NCI-H146 treated with DMSO at 0.1 percent for 48 hours (cell line): ENCODE measurements around the gene UGT1A6.
"Not testable (repeated sequence)": the region's sequence is repeated elsewhere in the genome, so short reads cannot be mapped to it uniquely, and the experiment has no call there.

Source experiments
- DNase-seq: peaks from one replicate; lab custom pipeline; 2025; ENCODE audit not compliant: unreplicated experiment; lab: John Stamatoyannopoulos, UW

The UGT1A6 gene

DNA sequence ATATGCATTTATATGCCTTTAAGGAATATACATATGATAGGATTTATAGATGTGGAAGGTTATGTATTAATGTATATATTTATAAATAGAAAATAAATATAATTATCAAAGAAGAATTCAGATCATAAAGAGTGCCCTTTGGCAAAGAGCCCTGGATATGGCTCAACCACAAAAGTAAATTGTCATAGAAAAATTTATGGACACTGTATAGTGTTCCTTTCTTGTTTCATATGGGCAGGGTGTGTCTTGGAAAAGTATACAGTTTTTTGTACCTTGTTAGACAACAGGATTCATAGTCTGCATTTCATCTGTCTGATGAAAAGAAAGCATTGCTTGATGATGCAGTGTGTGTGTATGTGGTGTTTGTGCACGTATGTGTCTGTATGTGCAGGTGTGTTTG, 8.1 kb upstream of the UGT1A6 start:
- DNase-seq, result no peak

DNA sequence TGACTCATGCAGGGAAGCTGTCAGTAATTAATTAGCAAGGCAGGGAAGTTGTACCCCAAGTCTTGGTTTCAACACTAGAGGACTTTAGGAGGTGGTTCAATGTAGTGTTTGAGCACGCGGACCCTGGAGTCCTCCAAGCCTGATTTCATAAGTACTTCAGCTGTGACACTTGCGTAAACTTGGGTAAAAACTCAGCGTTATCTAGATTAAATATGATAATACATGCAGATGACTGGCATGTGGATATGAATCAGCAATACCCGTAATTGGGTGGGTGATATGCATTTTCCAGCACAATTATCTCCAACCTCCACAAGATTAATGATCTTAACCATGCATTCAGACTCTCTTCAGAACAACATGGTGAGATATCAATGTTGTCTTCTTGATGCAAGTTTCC, 5.8 kb upstream of the UGT1A6 start:
- no peak for DNase-seq

DNA sequence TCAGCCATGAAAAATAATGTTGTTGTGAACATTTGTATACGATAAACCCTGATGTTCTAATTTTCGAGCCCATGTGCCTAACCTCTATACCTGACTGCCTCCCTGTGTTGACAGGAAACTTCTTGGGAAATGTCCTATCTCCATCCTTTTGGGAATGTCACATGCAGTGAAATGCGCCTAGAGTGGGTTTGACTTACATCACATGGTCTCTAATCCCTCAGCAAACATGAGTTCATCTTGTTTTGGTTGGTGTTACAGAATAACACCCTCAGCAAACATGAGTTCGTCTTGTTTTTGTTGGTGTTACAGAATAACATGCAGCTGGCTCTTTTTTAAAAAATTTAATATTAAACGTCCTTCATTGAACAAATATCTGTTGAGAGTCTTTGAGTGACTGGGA, 4.3 kb upstream of the UGT1A6 start:
- no peak for DNase-seq

GRCh38 chr2:233689031-233689430, 3.7 kb upstream of the UGT1A6 start:
- DNase-seq, result no peak

- DNase-seq, result no peak
These were observed 3.2 kb upstream of the UGT1A6 start for GRCh38 chr2:233689501-233689900.

GRCh38 chr2:233690444-233690843, 2.2 kb upstream of the UGT1A6 start:
- no peak for DNase-seq

DNA sequence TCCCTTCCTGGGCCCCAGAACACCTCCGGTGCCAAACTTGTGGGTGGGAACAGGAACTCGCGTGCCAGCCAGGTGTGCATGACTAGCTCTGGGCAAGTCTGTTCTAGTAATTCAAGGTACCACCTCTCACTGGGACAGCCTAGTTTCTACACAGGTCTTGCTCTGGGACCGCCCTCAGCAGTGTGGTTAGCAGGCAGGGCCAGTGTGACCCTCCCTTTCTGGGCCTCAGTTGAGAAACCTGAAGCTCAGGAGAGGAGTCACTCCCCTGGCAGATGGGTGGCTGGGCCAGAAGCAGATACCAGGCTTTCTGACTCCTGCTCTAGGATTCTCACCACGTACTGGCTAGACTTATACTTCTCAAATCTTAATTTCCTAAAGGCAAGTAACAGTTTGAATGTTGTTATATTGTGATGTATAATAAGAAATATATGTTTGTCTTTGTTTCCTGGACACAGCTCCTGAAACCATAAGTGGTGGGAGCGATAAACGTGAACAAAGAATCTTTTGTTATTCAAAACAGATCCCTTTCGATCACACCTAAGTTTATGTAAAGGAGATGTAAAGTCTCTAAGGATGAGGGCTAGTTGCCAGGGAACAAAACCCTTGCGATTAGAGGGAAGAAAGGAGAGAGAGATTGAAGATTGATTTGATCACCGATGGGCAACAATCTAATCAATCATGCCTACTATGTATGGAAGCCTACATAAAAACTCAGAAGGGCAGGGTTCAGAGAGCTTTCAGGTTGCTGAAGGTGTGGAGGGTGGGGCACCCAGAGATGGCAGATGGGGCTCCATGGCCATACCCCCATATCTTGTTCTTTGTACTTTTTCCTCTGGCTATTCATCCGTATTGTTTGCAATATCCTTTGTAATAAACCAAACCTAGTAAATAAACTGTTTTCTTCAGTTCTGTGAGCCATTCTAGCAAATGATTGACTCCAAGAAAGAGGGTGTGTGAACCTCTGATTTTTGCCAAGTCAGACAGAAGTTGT, 952 bp upstream of the UGT1A6 start:
- no peak for DNase-seq

DNA sequence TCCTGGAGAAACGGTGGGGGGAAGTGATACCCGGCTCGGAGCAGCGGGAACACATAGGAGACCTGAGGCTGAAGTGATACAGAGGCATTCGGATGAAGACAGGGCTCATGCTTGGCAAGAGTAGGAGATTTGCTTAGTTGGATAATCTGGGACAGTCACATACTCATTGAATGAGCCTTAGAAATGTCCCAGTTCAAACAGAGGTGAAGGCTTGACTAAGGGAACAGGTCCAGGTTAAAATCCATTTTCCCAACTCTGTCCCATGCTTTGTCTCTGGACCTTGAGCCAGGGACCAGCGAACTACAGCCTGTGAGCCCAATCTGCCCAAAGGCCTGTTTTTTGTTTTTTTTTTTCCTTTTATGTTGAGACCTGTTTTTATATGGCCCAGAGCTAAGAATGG, 1.3 kb downstream of the UGT1A6 start:
- DNase-seq, result no peak

GRCh38 chr2:233698740-233699139, 6.0 kb downstream of the UGT1A6 start:
- DNase-seq, result no peak

GRCh38 chr2:233699424-233700027, 6.8 kb downstream of the UGT1A6 start:
- DNase-seq, result no peak

GRCh38 chr2:233700028-233700635, 7.4 kb downstream of the UGT1A6 start:
- DNase-seq, result no peak

DNA sequence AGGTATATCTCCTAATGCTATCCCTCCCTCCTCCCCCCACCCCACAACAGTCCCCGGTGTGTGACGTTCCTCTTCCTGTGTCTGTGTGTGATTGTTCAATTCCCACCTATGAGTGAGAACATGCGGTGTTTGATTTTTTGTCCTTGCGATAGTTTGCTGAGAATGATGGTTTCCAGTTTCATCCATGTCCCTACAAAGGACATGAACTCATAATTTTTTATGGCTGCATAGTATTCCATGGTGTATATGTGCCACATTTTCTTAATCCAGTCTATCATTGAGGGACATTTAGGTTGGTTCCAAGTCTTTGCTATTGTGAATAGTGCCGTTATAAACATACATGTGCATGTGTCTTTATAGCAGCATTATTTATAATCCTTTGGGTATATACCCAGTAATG, 8.2 kb downstream of the UGT1A6 start:
- not testable (repeated sequence) for DNase-seq

DNA sequence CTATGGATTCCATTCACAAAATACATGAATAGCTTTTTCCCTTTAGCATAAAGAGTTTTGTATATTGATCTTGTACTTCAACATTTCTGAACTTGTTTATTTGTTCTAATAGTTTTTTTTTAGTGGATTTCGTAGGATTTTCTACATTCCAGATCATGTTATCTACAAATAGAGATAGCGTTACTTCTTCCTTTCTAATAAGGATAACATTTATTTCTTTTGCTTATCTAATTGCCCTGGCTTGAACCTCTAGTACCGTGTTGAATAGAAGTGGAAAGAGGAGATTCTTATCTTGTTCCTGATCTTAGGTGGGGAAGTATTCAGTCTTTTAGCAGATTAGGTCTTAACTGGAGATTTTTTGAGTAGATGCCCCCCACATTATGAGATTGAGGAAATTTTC, 9.5 kb downstream of the UGT1A6 start:
- no peak for DNase-seq

DNA sequence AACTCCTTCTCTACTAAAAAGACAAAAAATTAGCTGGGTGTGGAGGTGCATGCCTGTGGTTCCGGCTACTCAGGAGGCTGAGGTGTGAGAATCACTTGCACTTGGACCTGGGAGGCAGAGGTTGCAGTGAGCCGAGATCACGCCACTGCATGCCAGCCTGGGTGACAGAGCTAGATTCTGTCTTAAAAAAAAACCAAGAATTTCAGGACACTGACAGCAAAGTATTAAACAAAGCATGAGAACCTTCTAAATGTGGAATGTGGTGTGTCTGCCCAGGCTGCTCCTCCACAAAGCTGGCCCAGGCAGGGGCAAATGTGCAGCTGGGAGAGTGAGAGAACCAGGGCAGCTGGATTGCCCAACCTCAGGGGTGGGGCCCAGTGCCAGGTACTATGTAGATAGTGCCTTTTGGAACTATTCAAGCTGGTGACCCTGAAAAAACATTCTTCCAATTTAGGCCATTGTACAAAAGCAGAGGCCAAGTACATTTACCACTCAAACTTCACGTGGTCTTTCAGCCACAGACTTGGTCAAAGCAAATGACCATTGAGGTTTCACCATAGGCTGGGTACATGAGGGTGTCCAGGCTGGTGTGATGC, 13.3 kb downstream of the UGT1A6 start:
- DNase-seq, result no peak

- no peak for DNase-seq
These were observed 14.0 kb downstream of the UGT1A6 start for GRCh38 chr2:233706720-233707119.

GRCh38 chr2:233707940-233708644, 15.4 kb downstream of the UGT1A6 start:
- DNase-seq, result no peak

DNA sequence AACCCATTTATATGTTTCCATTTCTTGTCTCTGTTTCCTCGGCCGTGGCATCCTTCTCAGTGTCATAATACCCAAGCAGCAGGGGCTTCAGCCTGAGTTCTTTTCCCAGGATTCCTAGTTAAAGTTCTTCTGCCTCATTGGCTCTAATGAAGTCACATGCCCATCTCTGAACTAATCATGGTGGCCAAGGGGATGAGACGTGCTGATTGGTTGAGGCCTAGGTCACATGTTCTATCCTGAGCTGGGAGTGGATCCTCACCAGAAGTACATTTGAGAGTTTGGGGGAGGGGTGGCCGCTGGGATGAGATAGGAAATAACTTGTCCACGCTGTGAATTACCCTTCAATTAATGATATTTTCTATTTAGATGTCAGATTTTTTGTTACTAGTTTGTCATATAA, 16.3 kb downstream of the UGT1A6 start:
- no peak for DNase-seq

GRCh38 chr2:233711312-233712008, 18.8 kb downstream of the UGT1A6 start:
- DNase-seq, result no peak

DNA sequence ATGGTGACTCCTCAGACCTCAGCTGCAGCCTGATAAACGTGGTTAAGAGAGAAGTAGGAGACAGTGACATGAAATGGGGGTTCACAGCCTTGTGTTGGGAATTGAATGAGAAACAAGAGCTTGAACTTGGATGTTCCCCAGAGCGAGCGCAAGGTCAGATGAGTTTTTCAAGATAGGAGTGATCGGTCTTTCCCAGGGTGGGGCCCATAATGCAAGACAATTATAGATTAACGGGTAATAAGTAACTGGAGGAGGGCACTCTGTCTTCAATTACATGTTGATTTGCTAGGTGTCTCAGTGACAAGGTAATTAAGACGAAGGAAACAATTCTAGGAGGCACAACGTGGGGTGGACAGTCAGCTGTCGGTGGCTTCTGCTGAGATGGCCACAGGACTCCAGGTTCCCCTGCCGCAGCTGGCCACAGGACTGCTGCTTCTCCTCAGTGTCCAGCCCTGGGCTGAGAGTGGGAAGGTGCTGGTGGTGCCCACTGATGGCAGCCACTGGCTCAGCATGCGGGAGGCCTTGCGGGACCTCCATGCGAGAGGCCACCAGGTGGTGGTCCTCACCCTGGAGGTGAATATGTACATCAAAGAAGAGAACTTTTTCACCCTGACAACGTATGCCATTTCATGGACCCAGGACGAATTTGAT, 20.0 kb downstream of the UGT1A6 start, which contains the start of gene UGT1A5:
UGT1A5 (plus strand) TSS at position 297 of the 651 bp plus-strand sequence; CDS start at position 382, 85 bp downstream.
- DNase-seq, result no peak

- DNase-seq, result no peak
These were observed 20.5 kb downstream of the UGT1A6 start for GRCh38 chr2:233713262-233713615.
